A673 (cell line): ENCODE data around the gene MDGA2. TPM values are rescaled to one million over a fixed set of nuclear protein-coding genes. Genes with fewer than 3 reads are reported as not detected.

Source experiments
- BruUV-seq: library from RNA; stranded (reverse); fragments of 400-500 nt; replicated peaks from 2 replicates; lab custom pipeline; 2021; lab: Mats Ljungman, UMichigan
- CTCF ChIA-PET: fragments of 300-600 bp; sonication (Branson Sonifier 250); formaldehyde crosslinking; loops from one replicate; lab custom pipeline; 2022; ENCODE audit warnings: antibody characterized with exemption; lab: Charles Lee
- POLR2A ChIA-PET: fragments of 300-600 bp; sonication (Branson Sonifier 250); formaldehyde crosslinking; loops from one replicate; lab custom pipeline; 2022; ENCODE audit warnings: antibody characterized with exemption; ENCODE audit not compliant: low non-redundant PET; lab: Charles Lee
- DNase-seq: peaks from one replicate; pipeline ENCODE4 v3.0.0-alpha.2; 2015; ENCODE audit warnings: low spot score
- H3K27ac ChIP-seq: fragments of 200-600 bp; sonication (generic); 2 replicates; pipeline ENCODE4 v1.5.1; 2016; ENCODE audit warnings: mixed run types, low read depth, mild to moderate bottlenecking, mixed read lengths, antibody characterized with exemption, low read length; ENCODE audit not compliant: poor library complexity, severe bottlenecking
- H3K27me3 ChIP-seq: fragments of 200-600 bp; sonication (generic); replicated peaks from 2 replicates; pipeline ENCODE4 v1.6.1; 2017; ENCODE audit warnings: mixed run types, low read depth, mild to moderate bottlenecking, mixed read lengths, antibody characterized with exemption, low read length; ENCODE audit not compliant: insufficient read depth, poor library complexity
- H3K36me3 ChIP-seq: fragments of 200-600 bp; sonication (generic); 2 replicates; pipeline ENCODE4 v1.6.1; 2016; ENCODE audit warnings: mixed run types, mild to moderate bottlenecking, mixed read lengths, antibody characterized with exemption, low read length; ENCODE audit not compliant: insufficient read depth, poor library complexity, severe bottlenecking
- H3K4me1 ChIP-seq: fragments of 200-600 bp; sonication (generic); 2 replicates; pipeline ENCODE4 v1.6.1; 2017; ENCODE audit warnings: mixed run types, mild to moderate bottlenecking, mixed read lengths, antibody characterized with exemption, low read length; ENCODE audit not compliant: insufficient read depth, poor library complexity, severe bottlenecking
- H3K4me3 ChIP-seq: fragments of 200-600 bp; sonication (generic); 2 replicates; pipeline ENCODE4 v1.5.1; 2016; ENCODE audit warnings: low read depth, mixed run types, mild to moderate bottlenecking, mixed read lengths, low read length; ENCODE audit not compliant: poor library complexity, severe bottlenecking
- H3K9me3 ChIP-seq: fragments of 200-600 bp; sonication (generic); 2 replicates; pipeline ENCODE4 v1.6.1; 2016; ENCODE audit warnings: mixed run types, low read depth, mild to moderate bottlenecking, mixed read lengths, antibody characterized with exemption, low read length; ENCODE audit not compliant: poor library complexity, severe bottlenecking
- EZH2 ChIP-seq: fragments of 200-600 bp; sonication (generic); IDR thresholded peaks from 2 replicates; pipeline ENCODE4 v1.6.1; 2017; ENCODE audit warnings: borderline replicate concordance, low read depth, mild to moderate bottlenecking, mixed read lengths, antibody characterized with exemption, low read length; ENCODE audit not compliant: poor library complexity, severe bottlenecking
- intact Hi-C: fragments of 100-400 bp; cut with micrococcal nuclease; formaldehyde crosslinking; loops from one replicate; pipeline ENCODE4 v1.10.0; 2022; ENCODE audit not compliant: unreplicated experiment
- total RNA-seq: library from RNA; stranded (reverse); gene quantifications from 2 replicates; pipeline ENCODE4 v1.2.3, GENCODE V29; 2021
- TF ChIP-seq, protein P1 (sequence below): fragments of 300-800, 200-600 bp; sonication (generic); conservative IDR thresholded peaks from 2 replicates; pipeline ENCODE4 v1.5.1; 2017; ENCODE audit warnings: low read depth, mild to moderate bottlenecking, antibody characterized with exemption, low read length, moderate library complexity, mixed read lengths

The MDGA2 gene
- total RNA-seq, 1 experiment from 2014 or later = not detected

DNA sequence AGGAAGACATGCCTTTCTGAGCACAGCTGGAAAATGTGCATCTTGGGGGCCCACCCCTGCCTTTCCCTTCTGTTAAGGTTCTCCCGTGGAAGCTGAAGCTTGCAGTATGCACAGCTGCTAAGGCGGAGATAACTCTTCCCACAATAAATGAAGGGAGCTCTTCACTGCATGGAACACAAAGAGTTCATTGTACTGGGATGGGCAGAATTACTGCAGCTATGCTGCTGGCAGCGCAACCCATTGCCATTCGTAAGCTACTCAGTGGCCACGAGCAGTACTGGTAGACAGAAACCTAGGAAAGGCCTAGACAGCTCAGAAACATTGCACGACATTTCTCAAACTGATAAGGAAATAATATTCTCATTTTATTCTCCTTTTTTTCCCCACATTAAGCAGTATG lies 310.2 kb downstream of the MDGA2 start:
- Histone ChIP-seq H3K36me3 (no peaks in the 10 kb centered on the region), H3K4me1 (no peaks in the 10 kb centered on the region), H3K4me3 (no peak overlapping the region), H3K9me3 (no peaks in the 10 kb centered on the region), H3K27me3 (no peaks in the 10 kb centered on the region), H3K27ac (no peak overlapping the region)
- no peak for TF ChIP-seq EZH2
- TF ChIP-seq, protein P1, sequence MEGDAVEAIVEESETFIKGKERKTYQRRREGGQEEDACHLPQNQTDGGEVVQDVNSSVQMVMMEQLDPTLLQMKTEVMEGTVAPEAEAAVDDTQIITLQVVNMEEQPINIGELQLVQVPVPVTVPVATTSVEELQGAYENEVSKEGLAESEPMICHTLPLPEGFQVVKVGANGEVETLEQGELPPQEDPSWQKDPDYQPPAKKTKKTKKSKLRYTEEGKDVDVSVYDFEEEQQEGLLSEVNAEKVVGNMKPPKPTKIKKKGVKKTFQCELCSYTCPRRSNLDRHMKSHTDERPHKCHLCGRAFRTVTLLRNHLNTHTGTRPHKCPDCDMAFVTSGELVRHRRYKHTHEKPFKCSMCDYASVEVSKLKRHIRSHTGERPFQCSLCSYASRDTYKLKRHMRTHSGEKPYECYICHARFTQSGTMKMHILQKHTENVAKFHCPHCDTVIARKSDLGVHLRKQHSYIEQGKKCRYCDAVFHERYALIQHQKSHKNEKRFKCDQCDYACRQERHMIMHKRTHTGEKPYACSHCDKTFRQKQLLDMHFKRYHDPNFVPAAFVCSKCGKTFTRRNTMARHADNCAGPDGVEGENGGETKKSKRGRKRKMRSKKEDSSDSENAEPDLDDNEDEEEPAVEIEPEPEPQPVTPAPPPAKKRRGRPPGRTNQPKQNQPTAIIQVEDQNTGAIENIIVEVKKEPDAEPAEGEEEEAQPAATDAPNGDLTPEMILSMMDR = no peak
- BruUV-seq = no TSS peak
- no peak for DNase-seq
- POLR2A ChIA-PET = no interaction called here
- CTCF ChIA-PET = no interaction called here
- intact Hi-C loops = no loop called here

- no peaks in the 10 kb centered on the region for H3K9me3 ChIP-seq
- no peak overlapping the region for H3K4me3 ChIP-seq
- H3K27ac ChIP-seq = no peak overlapping the region
- no peak for DNase-seq
- H3K4me1 ChIP-seq = no peaks in the 10 kb centered on the region
- H3K27me3 ChIP-seq = no peaks in the 10 kb centered on the region
- POLR2A ChIA-PET = no interaction called here
- CTCF ChIA-PET = no interaction called here
- H3K36me3 ChIP-seq = no peaks in the 10 kb centered on the region
- no TSS peak for BruUV-seq
- intact Hi-C loops = no loop called here
- no peak for TF ChIP-seq EZH2
- TF ChIP-seq, protein P1 = no peak
Measured at GRCh38 chr14:47353186-47353585, 322.2 kb downstream of the MDGA2 start.

DNA sequence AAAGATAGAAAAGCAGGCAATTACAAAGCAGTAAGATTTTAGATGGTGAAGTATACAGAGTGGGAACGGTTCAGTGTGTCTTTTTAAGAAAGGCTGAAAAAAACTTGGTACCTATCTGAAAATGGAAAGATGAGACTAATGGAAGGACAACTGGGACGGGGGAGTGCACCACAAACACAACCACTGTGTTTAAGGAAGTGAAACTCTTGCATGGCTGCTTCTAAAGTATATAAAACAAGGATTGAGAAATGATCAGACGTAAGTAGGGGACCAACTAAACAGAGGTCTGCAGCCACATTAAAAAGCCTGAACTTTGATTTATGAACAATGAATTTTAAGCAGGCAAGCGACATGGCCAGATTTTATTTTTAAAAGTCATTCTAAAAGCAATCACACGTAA lies 328.6 kb downstream of the MDGA2 start:
- intact Hi-C loops = no loop called here
- DNase-seq = no peak
- Histone ChIP-seq H3K36me3 (no peaks in the 10 kb centered on the region), H3K9me3 (no peaks in the 10 kb centered on the region), H3K4me3 (no peak overlapping the region), H3K4me1 (no peaks in the 10 kb centered on the region), H3K27ac (no peak overlapping the region), H3K27me3 (no peaks in the 10 kb centered on the region)
- ChIA-PET CTCF (no interaction called here), POLR2A (no interaction called here)
- no peak for TF ChIP-seq EZH2
- TF ChIP-seq, protein P1 = no peak
- no TSS peak for BruUV-seq
